Effector memory CD8-positive, alpha-beta T cell (primary cell): ENCODE results near the gene HOMEZ.
"Not testable (repeated sequence)": the region's sequence is repeated elsewhere in the genome, so short reads cannot be mapped to it uniquely, and the experiment has no call there.

Source experiments
- ATAC-seq: fragments of 150-1000 bp; cut with Tn5 transposase; replicated peaks from 2 replicates; pipeline ENCODE4 v1.10.0; 2021; ENCODE audit warnings: mild to moderate bottlenecking, moderate library complexity
- DNase-seq, 3 experiments: peaks; one replicate each; pipeline ENCODE4 v3.0.0; 2021
- H3K27ac Mint-ChIP-seq, 2 donors: one replicate each; pipeline ENCODE4 v1.8.0; 2022; ENCODE audit warnings: mild to moderate bottlenecking in 2 of 2, mixed read lengths in 2 of 2, moderate library complexity in 2 of 2
- H3K27me3 Mint-ChIP-seq, 2 donors: one replicate each; pipeline ENCODE4 v1.8.0; 2022; ENCODE audit warnings: mixed read lengths in 2 of 2
- H3K36me3 Mint-ChIP-seq: one replicate; pipeline ENCODE4 v1.8.0; 2022; ENCODE audit warnings: mild to moderate bottlenecking, moderate library complexity, mixed read lengths; ENCODE audit not compliant: insufficient read depth
- H3K4me1 Mint-ChIP-seq, 2 donors: one replicate each; pipeline ENCODE4 v1.8.0; 2022; ENCODE audit warnings: low read depth in 2 of 2, mixed read lengths in 2 of 2
- H3K4me3 Mint-ChIP-seq, 2 donors: one replicate each; pipeline ENCODE4 v1.8.0; 2022; ENCODE audit warnings: mild to moderate bottlenecking in 2 of 2, mixed read lengths in 2 of 2, moderate library complexity in 2 of 2
- H3K9me3 Mint-ChIP-seq, 2 donors: one replicate each; pipeline ENCODE4 v1.8.0; 2022; ENCODE audit warnings: mixed read lengths in 2 of 2

The HOMEZ gene

DNA sequence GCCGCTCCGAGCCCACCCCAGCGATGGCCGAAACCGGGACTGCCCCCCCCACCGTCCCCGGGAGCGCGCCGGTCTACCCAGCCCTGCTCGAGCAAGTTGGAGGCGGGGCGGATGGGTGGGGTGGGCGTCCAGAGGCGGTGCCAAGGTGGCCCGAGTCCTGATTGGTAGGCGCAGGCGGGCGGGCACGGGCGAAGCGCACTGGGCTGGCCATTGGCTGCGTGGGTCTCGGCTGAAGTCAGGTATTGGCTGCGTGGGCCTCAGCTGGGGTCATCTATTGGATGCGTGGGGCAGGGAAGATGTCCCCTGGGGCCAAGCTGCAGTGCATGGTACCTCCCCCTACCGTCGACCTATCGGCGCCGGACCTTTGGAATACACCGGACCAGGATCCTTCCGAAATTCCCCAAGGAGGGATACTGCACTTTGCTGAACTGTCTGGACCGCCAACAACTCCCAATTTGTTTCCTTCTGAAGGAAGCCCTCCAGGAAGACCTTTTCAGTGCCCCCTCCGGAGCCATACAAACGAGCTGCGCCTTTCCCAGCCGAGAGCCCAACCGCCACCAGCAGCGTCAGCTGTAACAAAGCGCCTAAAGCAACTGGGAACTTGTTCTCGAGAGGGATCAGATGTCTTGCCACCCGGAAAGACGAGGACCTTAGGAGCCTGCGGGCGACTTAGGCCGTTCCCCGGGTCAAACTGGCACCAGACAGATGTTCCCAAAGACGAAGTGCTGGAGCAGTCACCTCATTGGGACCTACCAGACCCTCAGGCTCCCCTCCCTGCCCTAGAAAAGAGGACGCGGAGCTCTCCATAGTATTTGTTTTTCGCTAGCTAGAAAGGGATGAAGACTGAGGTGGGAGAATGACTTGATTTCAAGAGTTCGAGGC is at the start of gene HOMEZ:
Gene HOMEZ, minus strand, starts transcription at position 113 of the 882 bp plus-strand sequence. CDS start 180 bp downstream, outside the sequence.
- Mint-ChIP-seq H3K4me3 (peak within 1 kb of the TSS; percentile 92 to 97), H3K4me1 (peaks cover 16 to 19% of the 10 kb centered on the region in 2 donors), H3K9me3 (no peaks in the 10 kb centered on the region), H3K27ac (peak within 1 kb of the TSS; percentile 91 to 93), H3K36me3 (peaks cover 6% of the 10 kb centered on the region), H3K27me3 (no peaks in the 10 kb centered on the region)
- DNase-seq (peak; percentile 94 to 96 (median 96)), ATAC-seq (peak; percentile 96)

- Mint-ChIP-seq H3K4me1 (no peaks in the 10 kb centered on the region), H3K9me3 (no peaks in the 10 kb centered on the region), H3K36me3 (no peaks in the 10 kb centered on the region), H3K27me3 (peaks cover 31 to 42% of the 10 kb centered on the region in 2 donors), H3K27ac (no peak overlapping the region), H3K4me3 (no peak overlapping the region)
- DNase-seq (no peak), ATAC-seq (no peak)
Observed at GRCh38 chr14:23335623-23336022, 49.7 kb upstream of the HOMEZ start.

GRCh38 chr14:23327947-23328744 is 42.2 kb upstream of the HOMEZ start:
- ATAC-seq (peak; percentile 74), DNase-seq (peak; percentile 48 to 53 (median 50))
- Mint-ChIP-seq H3K4me1 (peaks cover 1 to 4% of the 10 kb centered on the region in 2 donors), H3K27ac (no peak overlapping the region), H3K36me3 (peaks cover 42% of the 10 kb centered on the region), H3K27me3 (no peaks in the 10 kb centered on the region), H3K4me3 (no peak overlapping the region), H3K9me3 (no peaks in the 10 kb centered on the region)

GRCh38 chr14:23326491-23327332 is 40.8 kb upstream of the HOMEZ start:
- H3K4me1 Mint-ChIP-seq, result peaks cover 13 to 17% of the 10 kb centered on the region in 2 donors
- H3K4me3 Mint-ChIP-seq, result no peak overlapping the region
- H3K27ac Mint-ChIP-seq, result no peak overlapping the region
- peaks cover 56% of the 10 kb centered on the region for H3K36me3 Mint-ChIP-seq
- DNase-seq (no peak), ATAC-seq (no peak)
- H3K9me3 Mint-ChIP-seq, result no peaks in the 10 kb centered on the region
- H3K27me3 Mint-ChIP-seq, result no peaks in the 10 kb centered on the region

GRCh38 chr14:23325746-23326145 is 39.8 kb upstream of the HOMEZ start:
- DNase-seq, H3K27me3 Mint-ChIP-seq, H3K4me3 Mint-ChIP-seq, ATAC-seq, H3K9me3 Mint-ChIP-seq: not testable (repeated sequence)
- peaks cover 13 to 18% of the 10 kb centered on the region in 2 donors for H3K4me1 Mint-ChIP-seq
- peak overlapping the region in 1 of 2 donors; percentile 6 for H3K27ac Mint-ChIP-seq
- peaks cover 62% of the 10 kb centered on the region for H3K36me3 Mint-ChIP-seq

DNA sequence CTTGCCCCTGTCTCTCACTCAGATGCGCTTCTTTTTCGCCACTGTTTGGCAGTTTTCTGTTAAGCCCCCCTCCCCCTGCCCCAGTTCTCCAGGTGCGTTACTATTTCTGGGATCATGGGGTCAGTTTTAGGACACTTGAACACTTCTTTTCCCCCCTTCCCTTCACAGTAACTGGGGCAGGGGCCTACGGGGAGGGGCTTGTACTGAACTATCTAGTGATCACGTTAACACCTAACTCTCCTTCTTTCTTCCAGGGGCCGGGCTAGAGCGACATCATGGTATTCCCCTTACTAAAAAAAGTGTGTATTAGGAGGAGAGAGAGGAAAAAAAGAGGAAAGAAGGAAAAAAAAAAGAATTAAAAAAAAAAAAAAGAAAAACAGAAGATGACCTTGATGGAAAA is 39.1 kb upstream of the HOMEZ start:
- Mint-ChIP-seq H3K4me3 (no peak overlapping the region), H3K9me3 (no peaks in the 10 kb centered on the region), H3K27me3 (no peaks in the 10 kb centered on the region), H3K27ac (no peak overlapping the region), H3K4me1 (peaks cover 20 to 25% of the 10 kb centered on the region in 2 donors), H3K36me3 (peaks cover 67% of the 10 kb centered on the region)
- ATAC-seq (no peak), DNase-seq (no peak)

DNA sequence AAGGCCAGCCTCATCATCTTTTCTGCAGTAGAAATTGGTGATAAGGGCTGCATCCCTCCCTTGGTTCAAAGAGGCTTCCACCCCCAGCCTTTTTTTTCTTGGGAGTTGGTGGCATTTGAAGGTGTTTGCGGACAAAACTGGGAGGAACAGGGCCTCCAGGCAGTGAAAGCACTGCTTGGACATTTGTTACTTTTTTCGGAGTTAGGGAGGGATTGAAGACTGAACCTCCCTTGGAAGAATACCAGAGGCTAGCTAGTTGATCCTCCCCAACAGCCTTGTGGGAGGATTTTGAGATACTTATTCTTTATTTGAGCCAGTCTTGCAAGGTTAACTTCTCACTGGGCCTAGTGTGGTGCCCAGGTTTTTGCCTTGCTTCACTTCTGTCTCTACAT is 38.5 kb upstream of the HOMEZ start:
- no peak for ATAC-seq
- Mint-ChIP-seq H3K27ac (no peak overlapping the region), H3K36me3 (peaks cover 67% of the 10 kb centered on the region)

DNA sequence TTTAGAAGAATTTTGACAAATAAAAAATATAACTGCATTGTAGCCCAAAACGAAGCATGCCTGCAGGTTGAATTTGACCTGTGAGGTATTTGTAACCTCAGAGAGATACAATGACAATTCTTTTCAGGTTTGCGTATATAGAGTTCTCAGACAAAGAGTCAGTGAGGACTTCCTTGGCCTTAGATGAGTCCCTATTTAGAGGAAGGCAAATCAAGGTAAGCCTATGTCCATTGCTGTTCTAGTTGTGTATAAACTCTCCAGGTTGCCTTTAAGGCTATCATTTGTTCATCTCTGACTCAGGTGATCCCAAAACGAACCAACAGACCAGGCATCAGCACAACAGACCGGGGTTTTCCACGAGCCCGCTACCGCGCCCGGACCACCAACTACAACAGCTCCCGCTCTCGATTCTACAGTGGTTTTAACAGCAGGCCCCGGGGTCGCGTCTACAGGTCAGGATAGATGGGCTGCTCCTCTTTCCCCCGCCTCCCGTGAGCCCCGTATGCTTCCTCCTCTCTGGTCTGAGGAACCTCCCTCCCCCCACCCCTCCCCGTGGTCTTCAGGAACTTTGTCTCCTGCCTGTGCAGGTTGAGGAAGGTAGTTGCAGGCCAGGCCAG is 38.0 kb upstream of the HOMEZ start:
- Mint-ChIP-seq H3K27me3 (no peaks in the 10 kb centered on the region), H3K4me1 (peaks cover 23 to 28% of the 10 kb centered on the region in 2 donors), H3K36me3 (peaks cover 63% of the 10 kb centered on the region), H3K4me3 (no peak overlapping the region), H3K9me3 (no peaks in the 10 kb centered on the region), H3K27ac (peak overlapping the region in 1 of 2 donors; percentile 97)
- ATAC-seq (no peak), DNase-seq (no peak)

More for the DNA sequence above, 38.5 kb upstream of the HOMEZ start:
- no peak for DNase-seq
- Mint-ChIP-seq H3K9me3 (no peaks in the 10 kb centered on the region), H3K4me1 (peaks cover 23 to 28% of the 10 kb centered on the region in 2 donors), H3K27me3 (no peaks in the 10 kb centered on the region), H3K4me3 (no peak overlapping the region)

DNA sequence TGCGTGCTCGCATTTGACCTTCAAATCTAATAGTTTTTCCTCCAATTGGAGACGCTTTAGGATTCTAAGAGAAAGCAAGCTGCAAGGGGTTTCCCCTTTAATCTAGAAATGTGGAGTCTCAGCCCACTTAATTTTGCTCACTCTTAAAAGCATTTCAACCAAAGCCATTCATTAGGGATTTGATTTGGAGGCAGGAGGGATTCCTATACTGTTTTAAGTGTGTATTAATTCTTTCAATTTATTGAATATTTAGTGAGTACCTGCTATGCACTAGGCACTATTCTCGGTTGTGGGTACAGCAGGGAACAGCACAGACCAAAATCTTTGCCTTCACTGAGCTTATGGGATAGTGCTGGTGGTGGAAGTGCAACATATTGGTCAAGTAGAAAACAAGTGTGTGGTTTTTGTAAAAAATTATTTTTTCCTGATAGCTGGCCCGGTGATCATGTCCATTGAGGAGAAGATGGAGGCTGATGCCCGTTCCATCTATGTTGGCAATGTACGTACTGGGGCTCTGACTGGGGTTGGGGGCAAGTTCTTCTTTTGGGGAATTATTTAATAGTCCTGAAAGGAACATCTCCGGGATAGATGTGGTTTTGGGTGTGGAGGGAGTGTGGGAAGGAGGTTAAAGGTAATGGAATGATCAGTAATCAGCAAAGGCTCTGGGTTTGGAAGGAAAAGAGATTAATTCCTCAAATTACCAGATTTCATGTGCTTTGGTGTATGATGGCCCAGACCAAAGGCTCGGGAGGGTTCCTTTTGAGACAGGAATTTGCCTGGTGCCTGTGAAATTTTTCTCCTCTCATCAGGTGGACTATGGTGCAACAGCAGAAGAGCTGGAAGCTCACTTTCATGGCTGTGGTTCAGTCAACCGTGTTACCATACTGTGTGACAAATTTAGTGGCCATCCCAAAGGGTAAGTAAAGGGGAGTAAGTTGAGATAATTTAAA is 36.9 kb upstream of the HOMEZ start:
- Mint-ChIP-seq H3K27me3 (no peaks in the 10 kb centered on the region), H3K27ac (peak overlapping the region; percentile 96 to 97), H3K4me3 (peak overlapping the region; percentile 91 to 92), H3K9me3 (no peaks in the 10 kb centered on the region), H3K4me1 (peaks cover 23 to 28% of the 10 kb centered on the region in 2 donors), H3K36me3 (peaks cover 63% of the 10 kb centered on the region)
- DNase-seq (no peak), ATAC-seq (no peak)

DNA sequence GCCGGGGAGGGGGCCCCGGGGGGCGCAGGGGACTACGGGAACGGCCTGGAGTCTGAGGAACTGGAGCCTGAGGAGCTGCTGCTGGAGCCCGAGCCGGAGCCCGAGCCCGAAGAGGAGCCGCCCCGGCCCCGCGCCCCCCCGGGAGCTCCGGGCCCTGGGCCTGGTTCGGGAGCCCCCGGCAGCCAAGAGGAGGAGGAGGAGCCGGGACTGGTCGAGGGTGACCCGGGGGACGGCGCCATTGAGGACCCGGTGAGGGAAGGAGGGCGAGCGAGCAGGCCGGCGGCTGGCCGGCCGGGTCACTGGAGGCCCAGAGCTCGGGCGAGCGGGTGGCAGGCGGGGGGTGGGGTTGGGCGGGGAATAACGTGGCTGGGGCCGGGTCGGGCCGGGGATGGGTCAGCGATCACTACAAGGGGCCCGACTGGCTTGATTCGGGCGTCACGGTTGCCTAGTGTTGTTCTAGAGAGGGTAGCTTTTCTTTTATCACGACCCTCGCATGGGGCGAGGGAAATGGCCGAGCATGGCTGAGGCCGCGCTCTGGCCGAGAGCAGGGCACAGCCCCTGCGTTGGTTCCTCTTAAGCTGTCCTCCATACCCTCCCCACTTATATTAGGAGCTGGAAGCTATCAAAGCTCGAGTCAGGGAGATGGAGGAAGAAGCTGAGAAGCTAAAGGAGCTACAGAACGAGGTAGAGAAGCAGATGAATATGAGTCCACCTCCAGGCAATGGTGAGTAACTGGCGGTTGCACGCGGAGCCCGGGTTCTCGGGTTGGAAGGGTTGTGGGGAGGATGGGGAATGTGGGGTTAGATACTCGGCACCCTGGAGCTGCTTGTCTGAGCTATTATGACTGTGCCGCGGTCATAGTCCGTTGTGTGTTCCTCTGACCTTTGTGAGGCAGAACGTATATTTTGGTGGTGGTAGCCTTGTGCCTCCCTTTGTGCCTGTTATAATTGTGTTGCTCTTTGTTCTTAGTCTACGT is 35.9 kb upstream of the HOMEZ start:
- no peak for ATAC-seq
- Mint-ChIP-seq H3K4me3 (peak overlapping the region; percentile 91 to 92), H3K4me1 (peaks cover 23 to 28% of the 10 kb centered on the region in 2 donors), H3K9me3 (no peaks in the 10 kb centered on the region), H3K27me3 (no peaks in the 10 kb centered on the region), H3K36me3 (peaks cover 59% of the 10 kb centered on the region), H3K27ac (peak overlapping the region; percentile 96 to 97)
- DNase-seq, result peak; percentile 27 to 33 (median 29)
